ENCODE data around the gene UBTD1.

The UBTD1 gene

DNA sequence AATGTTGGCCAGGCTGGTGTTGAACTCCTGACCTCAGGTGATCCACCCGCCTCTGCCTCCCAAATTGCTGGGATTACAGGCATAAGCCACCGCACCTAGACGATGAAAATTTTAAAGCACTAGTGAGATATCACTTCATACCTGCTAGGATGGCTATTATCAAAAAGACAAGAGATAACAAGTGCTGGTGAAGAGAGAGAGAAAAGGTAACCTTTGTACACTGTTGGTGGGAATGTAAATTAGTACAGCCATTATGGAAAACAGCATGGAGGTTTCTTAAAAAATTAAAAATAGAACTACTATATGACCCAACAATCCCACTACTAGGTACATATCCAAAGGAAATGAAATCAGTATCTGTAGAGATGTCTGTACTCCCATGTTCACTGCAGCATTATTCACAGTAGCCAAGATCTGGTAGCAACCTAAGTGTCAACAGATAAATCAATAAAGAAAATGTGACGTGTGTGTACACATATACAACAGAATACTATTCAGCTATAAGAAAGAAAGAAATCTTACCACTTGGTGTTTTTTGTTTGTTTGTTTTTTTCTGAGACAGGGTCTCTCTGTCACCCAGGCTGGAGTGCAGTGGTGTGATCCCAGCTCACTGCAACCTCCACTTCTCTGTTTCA is 13.0 kb upstream of the UBTD1 start:
- TF ChIP-seq, protein P1, sequence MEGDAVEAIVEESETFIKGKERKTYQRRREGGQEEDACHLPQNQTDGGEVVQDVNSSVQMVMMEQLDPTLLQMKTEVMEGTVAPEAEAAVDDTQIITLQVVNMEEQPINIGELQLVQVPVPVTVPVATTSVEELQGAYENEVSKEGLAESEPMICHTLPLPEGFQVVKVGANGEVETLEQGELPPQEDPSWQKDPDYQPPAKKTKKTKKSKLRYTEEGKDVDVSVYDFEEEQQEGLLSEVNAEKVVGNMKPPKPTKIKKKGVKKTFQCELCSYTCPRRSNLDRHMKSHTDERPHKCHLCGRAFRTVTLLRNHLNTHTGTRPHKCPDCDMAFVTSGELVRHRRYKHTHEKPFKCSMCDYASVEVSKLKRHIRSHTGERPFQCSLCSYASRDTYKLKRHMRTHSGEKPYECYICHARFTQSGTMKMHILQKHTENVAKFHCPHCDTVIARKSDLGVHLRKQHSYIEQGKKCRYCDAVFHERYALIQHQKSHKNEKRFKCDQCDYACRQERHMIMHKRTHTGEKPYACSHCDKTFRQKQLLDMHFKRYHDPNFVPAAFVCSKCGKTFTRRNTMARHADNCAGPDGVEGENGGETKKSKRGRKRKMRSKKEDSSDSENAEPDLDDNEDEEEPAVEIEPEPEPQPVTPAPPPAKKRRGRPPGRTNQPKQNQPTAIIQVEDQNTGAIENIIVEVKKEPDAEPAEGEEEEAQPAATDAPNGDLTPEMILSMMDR (IDR thresholded peaks at IDR 0.05) = no peak

DNA sequence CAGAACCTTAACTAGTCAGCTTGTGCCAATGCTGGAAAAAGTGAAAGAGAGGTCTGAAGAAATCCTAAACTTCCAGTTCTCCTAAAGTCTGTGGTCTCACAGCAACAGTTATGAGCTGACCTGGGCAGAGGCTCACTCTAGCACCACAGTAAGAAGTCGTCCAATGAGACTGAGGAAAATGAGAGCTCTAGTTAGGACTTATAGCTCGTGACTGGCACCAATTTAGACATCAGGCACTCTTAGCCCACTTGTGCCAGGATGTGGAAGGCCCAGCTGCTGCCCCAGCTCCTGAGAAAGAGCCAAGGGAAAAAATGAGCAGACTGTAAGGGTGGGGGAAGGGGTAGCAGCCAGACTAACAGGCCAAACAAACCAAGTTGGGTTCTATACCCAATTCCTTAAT is 8.1 kb upstream of the UBTD1 start:
- TF ChIP-seq, protein P1 (IDR thresholded peaks at IDR 0.05) = no peak

DNA sequence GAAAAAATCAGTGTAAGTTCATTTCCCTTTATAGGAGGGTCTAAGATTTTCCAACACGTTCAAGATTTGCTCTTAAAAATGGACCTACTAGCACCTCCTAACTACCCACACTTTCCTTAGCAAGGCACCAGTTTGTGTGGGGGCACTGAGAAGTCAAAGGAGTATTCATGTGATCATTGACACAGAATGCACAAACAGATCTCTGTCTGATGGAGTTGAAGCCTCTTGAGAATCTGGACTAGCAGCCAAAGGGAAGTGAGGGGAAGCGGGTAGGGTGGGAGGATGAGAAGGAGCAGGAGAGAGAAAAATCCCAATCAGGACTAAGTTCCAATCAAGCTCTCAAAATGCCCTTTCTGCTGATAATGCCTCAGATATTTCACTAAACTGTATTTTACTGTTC is 4.6 kb upstream of the UBTD1 start:
- TF ChIP-seq, protein P1 (IDR thresholded peaks at IDR 0.05) = no peak

DNA sequence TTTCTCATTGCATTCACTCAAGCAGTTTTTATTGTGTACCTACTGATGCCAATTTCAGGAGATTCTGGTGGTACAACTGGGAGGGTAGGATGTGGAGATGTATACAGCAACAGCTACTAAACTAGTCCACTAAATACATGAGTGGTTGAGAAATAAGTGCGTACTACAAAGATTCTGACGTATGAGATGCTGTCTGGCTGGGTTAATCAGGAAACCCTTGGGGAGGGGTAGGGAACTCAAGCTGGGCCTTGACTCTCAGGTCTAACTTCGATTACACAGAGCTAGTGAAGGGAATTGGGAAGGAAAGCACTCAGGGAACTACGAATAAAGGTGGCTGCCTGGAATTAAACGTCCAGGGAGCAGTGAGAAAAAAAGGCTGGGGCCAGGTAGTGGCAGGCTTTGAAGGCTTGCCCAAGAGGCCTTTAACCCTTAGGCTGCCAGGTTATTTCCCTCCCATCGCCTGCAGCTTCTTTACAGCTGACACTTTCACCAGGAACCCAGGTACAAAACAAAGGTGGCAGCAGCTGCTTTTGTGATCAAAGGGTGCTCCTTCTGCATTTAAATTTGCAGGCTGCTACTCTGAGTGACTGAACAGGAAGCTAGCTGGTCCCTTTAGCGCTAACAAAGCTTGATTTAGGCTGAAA is 3.7 kb upstream of the UBTD1 start:
- TF ChIP-seq, protein P1 (IDR thresholded peaks at IDR 0.05) = no peak

DNA sequence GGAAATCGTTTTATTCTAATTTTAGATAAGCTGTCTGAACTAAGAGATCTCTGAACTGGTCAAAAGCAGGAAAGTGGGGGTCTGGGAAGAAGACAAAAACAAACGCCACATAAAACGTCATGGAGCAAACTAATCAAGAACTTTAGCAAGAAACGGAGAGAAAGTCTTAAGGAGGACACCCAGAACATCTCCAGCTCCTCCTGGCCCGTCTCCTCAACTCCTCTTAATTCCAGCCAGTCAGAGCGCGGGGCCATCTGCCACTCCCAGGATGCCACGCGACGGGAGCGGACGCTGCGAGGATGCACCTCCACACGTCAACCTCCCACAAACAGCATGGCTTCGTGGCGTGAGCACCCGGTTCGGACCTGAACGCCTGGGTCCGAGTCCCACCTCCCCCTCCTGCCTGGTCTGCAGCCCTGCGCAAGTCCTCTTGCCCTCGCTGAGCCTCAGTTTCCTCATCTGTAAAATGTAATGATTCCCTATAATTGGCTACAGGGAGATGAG is 1.1 kb upstream of the UBTD1 start:
- TF ChIP-seq, protein P1 (IDR thresholded peaks at IDR 0.05) = no peak

DNA sequence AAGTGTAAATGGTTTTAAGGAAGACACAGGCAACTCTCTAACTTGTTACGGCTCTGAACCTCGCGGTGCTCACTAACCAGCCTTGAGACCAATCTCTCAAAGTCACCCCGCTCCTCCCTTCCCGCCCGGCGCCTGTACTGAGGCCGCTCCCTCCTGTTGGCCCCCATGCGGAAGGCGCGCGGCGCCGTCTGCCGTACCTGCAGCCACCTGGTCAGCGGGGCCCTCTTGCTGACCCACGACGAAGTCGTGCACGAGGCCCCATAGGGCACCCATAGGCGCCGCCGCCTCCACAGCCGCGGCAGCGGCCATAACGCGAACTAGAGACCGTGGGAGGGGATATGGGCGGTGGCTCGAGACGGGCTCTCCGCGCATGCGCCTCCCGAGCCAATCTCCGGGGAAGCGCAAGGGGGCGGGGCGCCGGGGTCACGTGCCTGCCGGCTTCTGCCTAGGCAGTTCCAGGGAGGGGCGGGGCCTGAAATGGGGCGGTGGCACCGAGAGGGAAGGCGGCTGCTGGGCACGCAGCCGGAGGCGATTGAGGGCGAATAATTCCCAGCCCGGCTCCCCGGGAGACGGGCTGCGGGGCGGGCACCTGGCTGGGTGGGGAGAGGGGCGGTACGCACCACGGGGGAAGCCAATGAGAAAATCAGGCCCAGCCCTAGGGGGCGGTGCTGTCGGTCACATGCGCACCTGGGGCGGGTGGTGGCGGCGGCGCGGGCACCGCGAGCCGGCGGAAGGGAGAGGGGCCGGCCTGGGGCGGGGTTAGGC is 466 bp upstream of the UBTD1 start, which contains the start of gene MMS19:
TSS of gene MMS19 (minus strand) at position 347 of the 765 bp plus-strand sequence. CDS start at position 309, 38 bp downstream.
- TF ChIP-seq, protein P1 (IDR thresholded peaks at IDR 0.05) = no peak

DNA sequence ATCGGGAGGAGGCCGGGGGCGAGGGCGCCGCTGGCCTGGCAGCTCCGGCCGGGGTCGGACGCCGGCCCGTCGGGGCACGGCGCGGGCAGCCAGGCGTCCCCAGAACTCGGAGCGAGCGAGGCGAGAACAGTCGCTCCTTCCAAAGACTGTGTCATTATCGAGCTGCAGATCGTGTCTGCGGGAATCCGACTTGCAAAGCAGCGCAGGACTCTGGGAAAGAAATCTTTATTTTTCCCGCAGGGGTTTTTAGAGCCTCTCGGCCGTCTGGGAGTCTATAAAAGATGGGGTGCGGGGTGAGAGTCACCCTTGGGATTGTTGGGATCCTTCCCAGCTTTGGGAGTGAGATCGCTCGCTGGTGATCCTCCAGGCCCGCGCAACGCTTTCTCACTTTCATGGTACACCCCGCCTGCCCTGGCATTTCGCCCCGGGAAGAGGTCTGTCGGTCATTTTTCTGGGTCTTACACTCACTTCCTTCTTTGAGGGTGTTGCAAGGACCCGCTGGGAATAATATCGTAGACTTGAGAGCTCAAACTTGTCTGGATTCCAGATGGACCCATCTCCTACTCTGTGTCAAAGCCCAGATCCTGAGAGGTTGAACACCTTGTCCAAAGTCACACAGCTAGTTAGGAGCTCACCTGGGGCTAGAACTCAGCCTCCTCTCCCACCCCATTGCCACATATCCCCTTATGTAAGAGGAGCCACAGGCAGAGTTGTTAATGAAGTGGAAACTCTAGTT is 1.0 kb downstream of the UBTD1 start:
- TF ChIP-seq, protein P1 (IDR thresholded peaks at IDR 0.05) = no peak

Data from LNCAP (cell line).